ENCODE results near the gene SPINT3.

The SPINT3 gene

DNA sequence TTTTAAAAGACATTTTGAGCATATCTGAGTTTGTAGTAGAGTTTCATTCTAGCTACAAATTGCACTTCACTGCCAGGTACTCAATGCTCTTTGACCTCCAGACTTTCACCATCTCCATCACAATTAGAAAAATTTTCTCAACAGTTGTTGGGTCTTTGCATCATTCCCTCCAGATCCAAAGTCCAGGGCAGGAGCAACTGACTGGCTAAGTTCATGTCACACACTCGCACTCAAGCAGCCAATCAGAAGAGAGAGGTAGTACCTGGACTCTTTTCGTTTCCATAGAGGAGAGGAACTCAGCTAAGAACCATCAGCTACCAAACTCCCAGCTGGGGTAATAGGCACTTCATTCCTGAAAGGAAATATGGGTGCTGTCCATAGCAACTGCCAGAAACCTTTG, 9.0 kb downstream of the SPINT3 start:
- no peak for TF ChIP-seq CTCF (IDR thresholded peaks at IDR 0.05; ENCODE audit: control extremely low read depth, extremely low read depth, low read depth, missing control alignments)
- ChIA-PET POLR2A (no interaction called here), CTCF (no interaction called here)
- DNase-seq (ENCODE audit: extremely low spot score): no peak

DNA sequence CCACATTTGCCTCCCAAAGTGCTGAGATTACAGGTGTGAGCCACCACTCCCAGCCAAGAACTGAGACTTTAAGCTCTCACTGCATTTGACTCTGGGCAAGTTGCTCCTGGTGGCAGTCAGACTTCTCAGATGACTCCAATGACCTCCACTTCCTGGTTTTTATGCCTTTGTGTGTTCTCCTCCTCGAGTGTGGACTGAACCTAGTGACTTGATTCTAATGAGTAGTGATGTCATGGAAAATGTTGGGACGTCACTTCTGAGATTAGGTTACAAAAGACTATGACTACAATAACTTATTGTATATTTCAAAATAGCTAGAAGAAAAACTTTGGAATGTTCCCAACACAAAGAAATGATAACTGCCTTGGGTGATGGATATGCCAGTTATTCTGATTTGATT, 12.0 kb downstream of the SPINT3 start:
- ChIA-PET POLR2A (no interaction called here), CTCF (interaction anchor here (1.0 to 1.3 kb wide), 3 partner anchors 35 to 271 kb away, joined by 3 read pairs; no protein-coding TSS in a partner anchor)
- no peak for DNase-seq (ENCODE audit: extremely low spot score)
- no peak for TF ChIP-seq CTCF (IDR thresholded peaks at IDR 0.05; ENCODE audit: control extremely low read depth, extremely low read depth, low read depth, missing control alignments)

- TF ChIP-seq CTCF (IDR thresholded peaks at IDR 0.05; ENCODE audit: control extremely low read depth, extremely low read depth, low read depth, missing control alignments): no peak
- ChIA-PET CTCF (interaction anchor here (1.3 kb wide), 1 partner anchor 34 kb away, joined by 3 read pairs; no protein-coding TSS in a partner anchor), POLR2A (no interaction called here)
- no peak for DNase-seq (ENCODE audit: extremely low spot score)
Observed at GRCh38 chr20:45502561-45502960, 12.9 kb downstream of the SPINT3 start.

GRCh38 chr20:45501600-45501999, 13.8 kb downstream of the SPINT3 start:
- ChIA-PET CTCF (no interaction called here), POLR2A (no interaction called here)
- TF ChIP-seq CTCF (IDR thresholded peaks at IDR 0.05; ENCODE audit: control extremely low read depth, extremely low read depth, low read depth, missing control alignments): no peak
- DNase-seq (ENCODE audit: extremely low spot score): no peak

GRCh38 chr20:45500022-45500421, 15.4 kb downstream of the SPINT3 start:
- no peak for DNase-seq (ENCODE audit: extremely low spot score)
- ChIA-PET POLR2A (no interaction called here), CTCF (no interaction called here)
- no peak for TF ChIP-seq CTCF (IDR thresholded peaks at IDR 0.05; ENCODE audit: control extremely low read depth, extremely low read depth, low read depth, missing control alignments)

DNA sequence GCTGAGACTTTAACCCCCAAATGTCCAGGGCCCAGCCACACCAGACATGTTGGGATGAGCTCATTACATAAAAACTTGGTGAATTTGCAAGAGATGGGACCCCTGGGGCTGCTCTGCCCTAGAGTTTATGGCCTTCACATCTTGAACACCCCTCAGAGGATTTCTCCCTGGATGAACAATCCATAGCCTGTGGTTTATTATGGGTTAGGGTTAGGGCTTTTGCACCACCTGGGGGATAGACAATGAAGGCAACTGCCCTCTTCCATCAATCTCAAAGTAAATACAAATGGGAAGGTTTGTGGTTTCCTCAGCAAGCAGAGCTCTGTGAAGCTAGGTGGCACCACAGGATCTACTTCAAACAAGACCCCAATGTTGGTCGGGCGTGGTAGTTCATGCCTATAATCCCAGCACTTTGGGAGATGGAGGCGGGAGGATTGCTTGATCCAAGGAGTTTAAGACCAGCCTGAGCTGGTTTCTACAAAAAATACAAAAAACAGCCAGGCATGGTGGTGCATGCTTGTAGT, 17.4 kb downstream of the SPINT3 start:
- no peak for TF ChIP-seq CTCF (IDR thresholded peaks at IDR 0.05; ENCODE audit: control extremely low read depth, extremely low read depth, low read depth, missing control alignments)
- DNase-seq (ENCODE audit: extremely low spot score): no peak
- ChIA-PET POLR2A (interaction anchor here (0.6 kb wide), 1 partner anchor 688 kb away, joined by 5 read pairs; no protein-coding TSS in a partner anchor), CTCF (interaction anchor here (1.2 to 2.2 kb wide), 5 partner anchors 54 to 273 kb away, joined by 3 to 7 read pairs (median 3); partner anchors contain the start of gene WFDC10A)

Data from GM10248 (cell line).